Measurements from ENCODE around the gene FAM72C.
"Not testable (repeated sequence)": the region's sequence is repeated elsewhere in the genome, so short reads cannot be mapped to it uniquely, and the experiment has no call there.

FAM72C gene

GRCh38 chr1:143971924-143972700, at the start of gene FAM72C:
FAM72C (minus strand) TSS chr1:143971986; CDS start chr1:143971141, 845 bp downstream.
- DNase-seq, result not testable (repeated sequence)

GRCh38 chr1:144020001-144020738, 48.4 kb upstream of the FAM72C start:
- DNase-seq, result not testable (repeated sequence)

- DNase-seq, result not testable (repeated sequence)
Observed at GRCh38 chr1:144019101-144019500, 47.3 kb upstream of the FAM72C start.

GRCh38 chr1:144015180-144015966, 43.6 kb upstream of the FAM72C start:
- DNase-seq, result not testable (repeated sequence)

- not testable (repeated sequence) for DNase-seq
Observed at GRCh38 chr1:144014528-144014927, 42.7 kb upstream of the FAM72C start.

- not testable (repeated sequence) for DNase-seq
Observed at GRCh38 chr1:144014121-144014520, 42.3 kb upstream of the FAM72C start.

- not testable (repeated sequence) for DNase-seq
Observed at GRCh38 chr1:144012168-144012733, 40.5 kb upstream of the FAM72C start.

GRCh38 chr1:144009410-144009809, 37.6 kb upstream of the FAM72C start:
- DNase-seq, result not testable (repeated sequence)

GRCh38 chr1:144004259-144004658, 32.5 kb upstream of the FAM72C start:
- not testable (repeated sequence) for DNase-seq

GRCh38 chr1:144003306-144004029, 31.7 kb upstream of the FAM72C start:
- not testable (repeated sequence) for DNase-seq

- DNase-seq, result not testable (repeated sequence)
Observed at GRCh38 chr1:144002141-144002881, 30.5 kb upstream of the FAM72C start.

GRCh38 chr1:144001077-144001476, 29.3 kb upstream of the FAM72C start:
- DNase-seq, result not testable (repeated sequence)

GRCh38 chr1:143996020-143996419, 24.2 kb upstream of the FAM72C start:
- not testable (repeated sequence) for DNase-seq

- DNase-seq, result not testable (repeated sequence)
Observed at GRCh38 chr1:143993301-143993907, 21.6 kb upstream of the FAM72C start.

- DNase-seq, result not testable (repeated sequence)
Observed at GRCh38 chr1:143990699-143991098, 18.9 kb upstream of the FAM72C start.

- DNase-seq, result not testable (repeated sequence)
Observed at GRCh38 chr1:143989719-143990118, 17.9 kb upstream of the FAM72C start.

GRCh38 chr1:143989427-143989712, 17.6 kb upstream of the FAM72C start:
- DNase-seq, result not testable (repeated sequence)

GRCh38 chr1:143988602-143989426, 17.0 kb upstream of the FAM72C start:
- not testable (repeated sequence) for DNase-seq

- not testable (repeated sequence) for DNase-seq
Observed at GRCh38 chr1:143987868-143988267, 16.1 kb upstream of the FAM72C start.
